Hepatocyte (in vitro differentiated cells): ENCODE results near the gene LIMS1.

Experiments used
- EZH2 ChIP-seq: fragments of 200-600 bp; sonication (generic); IDR thresholded peaks from 2 replicates; pipeline ENCODE4 v1.6.1; 2016; ENCODE audit warnings: antibody characterized with exemption, mild to moderate bottlenecking, borderline replicate concordance
- EZH2phosphoT487 ChIP-seq: fragments of 200-600 bp; sonication (generic); IDR thresholded peaks from one replicate; pipeline ENCODE4 v1.6.1; 2018; ENCODE audit warnings: antibody characterized with exemption, mild to moderate bottlenecking, low read depth, moderate library complexity; ENCODE audit not compliant: unreplicated experiment, severe bottlenecking
- TF ChIP-seq, protein P1 (sequence below): fragments of 200-600 bp; sonication (generic); IDR thresholded peaks from 2 replicates; pipeline ENCODE4 v1.5.1; 2016; ENCODE audit warnings: antibody characterized with exemption, mild to moderate bottlenecking; ENCODE audit not compliant: poor library complexity

DNA sequence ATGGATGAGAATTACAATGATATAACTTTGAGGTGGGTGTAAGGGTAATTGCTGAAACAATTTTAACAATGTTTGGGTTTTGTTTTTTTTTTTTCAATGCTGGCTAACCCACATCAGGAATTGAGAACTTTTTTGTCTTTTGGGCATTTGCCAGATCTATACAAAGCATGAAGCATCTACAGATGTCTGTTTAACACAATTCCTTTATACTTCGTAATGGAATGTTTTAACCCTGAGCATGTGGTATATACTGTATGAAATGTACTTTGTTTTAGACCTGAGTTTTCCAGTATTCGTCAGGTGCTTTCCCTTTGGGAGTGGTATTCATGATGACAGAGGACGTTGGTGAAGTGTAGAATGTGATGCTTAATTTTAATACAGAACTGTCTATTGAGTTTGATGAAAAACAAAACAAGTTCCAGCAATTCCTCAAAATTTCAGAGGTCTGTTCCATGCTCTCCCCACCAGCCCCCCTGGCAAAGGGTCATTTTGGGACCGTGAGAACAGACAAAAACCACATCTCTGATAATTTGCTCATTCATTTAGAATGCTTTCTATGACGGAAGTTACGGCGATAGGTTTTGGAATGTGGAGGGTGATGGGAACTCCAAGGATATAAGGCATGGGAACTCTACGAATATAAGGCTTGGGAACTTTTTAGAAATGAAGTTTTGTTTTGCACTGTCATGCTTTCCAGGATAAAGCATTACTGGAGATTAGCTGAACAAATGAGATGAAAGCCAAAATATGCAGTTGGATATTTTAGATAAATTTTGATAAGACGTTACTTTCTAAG lies 14.1 kb downstream of the LIMS1 start:
- TF ChIP-seq, protein P1, sequence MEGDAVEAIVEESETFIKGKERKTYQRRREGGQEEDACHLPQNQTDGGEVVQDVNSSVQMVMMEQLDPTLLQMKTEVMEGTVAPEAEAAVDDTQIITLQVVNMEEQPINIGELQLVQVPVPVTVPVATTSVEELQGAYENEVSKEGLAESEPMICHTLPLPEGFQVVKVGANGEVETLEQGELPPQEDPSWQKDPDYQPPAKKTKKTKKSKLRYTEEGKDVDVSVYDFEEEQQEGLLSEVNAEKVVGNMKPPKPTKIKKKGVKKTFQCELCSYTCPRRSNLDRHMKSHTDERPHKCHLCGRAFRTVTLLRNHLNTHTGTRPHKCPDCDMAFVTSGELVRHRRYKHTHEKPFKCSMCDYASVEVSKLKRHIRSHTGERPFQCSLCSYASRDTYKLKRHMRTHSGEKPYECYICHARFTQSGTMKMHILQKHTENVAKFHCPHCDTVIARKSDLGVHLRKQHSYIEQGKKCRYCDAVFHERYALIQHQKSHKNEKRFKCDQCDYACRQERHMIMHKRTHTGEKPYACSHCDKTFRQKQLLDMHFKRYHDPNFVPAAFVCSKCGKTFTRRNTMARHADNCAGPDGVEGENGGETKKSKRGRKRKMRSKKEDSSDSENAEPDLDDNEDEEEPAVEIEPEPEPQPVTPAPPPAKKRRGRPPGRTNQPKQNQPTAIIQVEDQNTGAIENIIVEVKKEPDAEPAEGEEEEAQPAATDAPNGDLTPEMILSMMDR = no peak
- TF ChIP-seq EZH2 (no peak), EZH2phosphoT487 (no peak)
